ENCODE data around the gene CTNNBL1. TPM values are rescaled to one million over a fixed set of nuclear protein-coding genes. Genes with fewer than 3 reads are reported as not detected.
"Not testable (repeated sequence)": the region's sequence is repeated elsewhere in the genome, so short reads cannot be mapped to it uniquely, and the experiment has no call there.

CTNNBL1 gene
- total RNA-seq, 4 donors from 2014 or later: 11.5 to 57.2 (median 35.2) TPM

DNA sequence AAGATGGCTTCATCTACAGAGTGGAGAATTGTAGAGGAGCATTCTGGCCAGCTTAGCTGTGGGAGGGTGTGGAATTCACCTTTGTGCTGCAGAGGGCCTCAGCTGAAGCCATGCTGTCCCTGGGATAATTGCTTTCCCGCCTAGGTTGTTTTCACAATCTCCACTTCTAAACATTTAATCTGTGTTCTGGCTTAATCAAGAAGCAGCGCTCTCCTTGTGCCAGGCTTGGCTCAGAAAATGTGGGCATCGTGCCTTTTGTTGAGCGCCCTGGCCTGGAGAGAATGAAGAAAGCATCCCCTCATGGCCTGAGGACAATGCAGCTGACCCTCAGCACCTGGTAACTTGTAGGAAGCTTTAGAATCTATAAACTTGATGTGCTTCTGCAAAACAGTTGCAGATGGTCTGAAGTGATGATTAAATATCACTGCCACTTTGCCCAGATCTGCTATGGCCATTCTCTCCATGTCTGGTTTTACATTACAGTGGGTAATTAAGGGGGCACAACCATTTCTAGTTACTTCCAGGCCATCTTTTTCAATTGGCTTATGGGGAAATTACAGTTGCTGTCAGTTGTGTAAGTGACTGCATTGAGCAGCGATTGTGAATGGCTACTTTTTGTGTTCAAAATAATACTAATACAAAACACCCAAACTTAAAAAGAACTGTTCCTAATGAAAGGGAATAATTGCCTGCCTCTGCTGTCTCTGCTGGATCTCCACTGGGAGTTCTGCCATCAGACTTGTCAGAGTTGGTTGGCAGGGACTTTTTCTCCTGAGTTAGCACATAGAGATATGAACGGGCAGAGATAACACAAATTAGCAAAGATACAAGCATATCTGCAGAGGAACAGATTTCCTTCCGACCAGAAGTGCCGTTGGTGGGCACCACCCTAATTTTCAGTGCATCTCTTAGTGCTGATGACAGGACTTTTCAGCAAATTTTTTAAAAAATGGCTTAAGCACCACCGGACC lies 18.4 kb downstream of the CTNNBL1 start:
- TF ChIP-seq, protein P1, sequence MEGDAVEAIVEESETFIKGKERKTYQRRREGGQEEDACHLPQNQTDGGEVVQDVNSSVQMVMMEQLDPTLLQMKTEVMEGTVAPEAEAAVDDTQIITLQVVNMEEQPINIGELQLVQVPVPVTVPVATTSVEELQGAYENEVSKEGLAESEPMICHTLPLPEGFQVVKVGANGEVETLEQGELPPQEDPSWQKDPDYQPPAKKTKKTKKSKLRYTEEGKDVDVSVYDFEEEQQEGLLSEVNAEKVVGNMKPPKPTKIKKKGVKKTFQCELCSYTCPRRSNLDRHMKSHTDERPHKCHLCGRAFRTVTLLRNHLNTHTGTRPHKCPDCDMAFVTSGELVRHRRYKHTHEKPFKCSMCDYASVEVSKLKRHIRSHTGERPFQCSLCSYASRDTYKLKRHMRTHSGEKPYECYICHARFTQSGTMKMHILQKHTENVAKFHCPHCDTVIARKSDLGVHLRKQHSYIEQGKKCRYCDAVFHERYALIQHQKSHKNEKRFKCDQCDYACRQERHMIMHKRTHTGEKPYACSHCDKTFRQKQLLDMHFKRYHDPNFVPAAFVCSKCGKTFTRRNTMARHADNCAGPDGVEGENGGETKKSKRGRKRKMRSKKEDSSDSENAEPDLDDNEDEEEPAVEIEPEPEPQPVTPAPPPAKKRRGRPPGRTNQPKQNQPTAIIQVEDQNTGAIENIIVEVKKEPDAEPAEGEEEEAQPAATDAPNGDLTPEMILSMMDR (IDR thresholded peaks at IDR 0.05): no peak
- no peaks in the 10 kb centered on the region for H3K4me1 ChIP-seq
- H3K36me3 ChIP-seq: no peaks in the 10 kb centered on the region
- no peak overlapping the region for H3K4me3 ChIP-seq
- no peak overlapping the region for H3K27ac ChIP-seq
- H3K9me3 ChIP-seq: no peaks in the 10 kb centered on the region
- intact Hi-C loops (cut with DNase I; ENCODE audit: low total_unique reads): no loop called here
- DNase-seq: no peak
- no peaks in the 10 kb centered on the region for H3K27me3 ChIP-seq

DNA sequence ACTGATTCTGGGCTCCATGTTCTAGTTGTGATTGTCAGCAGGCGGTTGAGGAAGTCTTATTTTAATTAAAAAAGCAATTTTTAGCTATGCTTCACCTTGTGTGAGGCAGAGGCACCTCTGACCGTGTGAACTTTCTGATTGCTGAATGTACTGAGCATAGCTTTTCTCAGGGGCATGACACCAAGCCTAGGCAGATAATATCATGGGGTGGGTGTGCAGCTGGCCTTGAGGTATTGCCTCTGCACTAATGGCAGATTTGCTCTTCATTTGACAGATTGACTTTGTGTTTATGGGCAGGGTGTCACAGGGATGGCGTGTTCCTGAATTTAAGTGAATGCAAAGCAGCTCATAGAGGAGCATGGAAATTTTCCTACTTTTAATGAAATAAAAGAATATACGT lies 19.6 kb downstream of the CTNNBL1 start:
- TF ChIP-seq POLR2A (IDR thresholded peaks at IDR 0.05): no peak
- TF ChIP-seq, protein P1 (IDR thresholded peaks at IDR 0.05): no peak
- no peaks in the 10 kb centered on the region for H3K9me3 ChIP-seq
- intact Hi-C loops (cut with DNase I; ENCODE audit: low total_unique reads): no loop called here
- H3K36me3 ChIP-seq: no peaks in the 10 kb centered on the region
- no peaks in the 10 kb centered on the region for H3K27me3 ChIP-seq
- H3K27ac ChIP-seq: no peak overlapping the region
- DNase-seq: no peak
- no peaks in the 10 kb centered on the region for H3K4me1 ChIP-seq
- no peak overlapping the region for H3K4me3 ChIP-seq

DNA sequence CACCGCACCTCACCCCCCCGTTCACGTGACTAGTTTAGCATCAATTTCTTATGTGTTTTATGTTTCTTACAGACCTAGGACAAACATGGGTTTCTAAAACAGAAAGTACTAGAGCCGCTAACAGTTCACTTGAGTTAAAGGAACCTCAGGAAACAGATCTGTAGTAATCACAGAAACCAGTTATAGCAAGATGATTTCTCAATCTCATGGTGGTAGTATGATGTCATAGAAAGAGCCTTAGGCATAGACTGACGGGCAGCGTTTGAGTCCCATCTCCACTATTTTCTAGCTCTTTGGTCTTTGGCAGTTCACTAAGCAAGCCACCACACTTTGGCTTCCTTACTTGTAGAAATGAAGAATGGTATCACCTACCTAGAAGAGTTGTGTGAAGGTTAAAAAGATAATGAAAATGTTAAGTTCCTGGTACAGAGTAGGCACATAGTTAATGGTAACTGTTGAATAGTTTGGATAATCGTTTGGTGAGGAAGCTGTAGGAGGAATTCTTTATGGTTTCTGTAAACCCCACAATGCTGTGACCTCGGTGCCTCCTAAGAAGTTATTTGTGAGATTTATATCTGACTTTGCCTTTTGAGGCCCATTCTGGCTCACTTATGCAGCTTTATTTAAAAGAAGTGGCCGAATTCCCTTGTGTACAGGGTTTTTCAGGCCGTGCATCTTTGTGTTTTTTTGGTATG lies 21.3 kb downstream of the CTNNBL1 start:
- no peak overlapping the region for H3K27ac ChIP-seq
- no peaks in the 10 kb centered on the region for H3K4me1 ChIP-seq
- H3K9me3 ChIP-seq: no peaks in the 10 kb centered on the region
- H3K4me3 ChIP-seq: no peak overlapping the region
- no peak for DNase-seq
- intact Hi-C loops (cut with DNase I; ENCODE audit: low total_unique reads): no loop called here
- no peaks in the 10 kb centered on the region for H3K36me3 ChIP-seq
- no peak for TF ChIP-seq POLR2A (IDR thresholded peaks at IDR 0.05)
- TF ChIP-seq, protein P1 (IDR thresholded peaks at IDR 0.05): no peak
- H3K27me3 ChIP-seq: no peaks in the 10 kb centered on the region

DNA sequence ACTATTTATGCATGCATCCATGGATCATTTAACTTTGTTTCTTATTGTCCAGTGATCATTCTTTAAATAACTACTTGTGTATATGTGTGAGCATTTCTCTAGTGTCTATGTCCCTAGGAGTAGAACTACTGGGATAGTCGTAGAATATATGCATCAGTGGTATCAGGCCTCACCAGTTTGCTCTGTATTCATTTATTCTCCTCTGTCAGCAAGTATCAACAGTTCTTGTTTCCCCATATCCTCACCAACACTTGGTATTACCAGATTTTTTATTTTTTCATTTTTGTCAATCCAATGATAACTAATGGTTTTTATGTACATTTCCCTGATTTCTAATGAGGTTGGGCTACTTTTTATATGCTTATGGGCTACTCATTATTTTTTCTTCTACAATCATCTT lies 27.9 kb downstream of the CTNNBL1 start:
- TF ChIP-seq, protein P1 (IDR thresholded peaks at IDR 0.05): no peak
- TF ChIP-seq POLR2A (IDR thresholded peaks at IDR 0.05): no peak
- H3K27me3 ChIP-seq: no peaks in the 10 kb centered on the region
- H3K4me3 ChIP-seq: no peak overlapping the region
- intact Hi-C loops (cut with DNase I; ENCODE audit: low total_unique reads): no loop called here
- no peak overlapping the region for H3K27ac ChIP-seq
- H3K36me3 ChIP-seq: no peaks in the 10 kb centered on the region
- H3K4me1 ChIP-seq: no peaks in the 10 kb centered on the region
- H3K9me3 ChIP-seq: no peaks in the 10 kb centered on the region
- no peak for DNase-seq

DNA sequence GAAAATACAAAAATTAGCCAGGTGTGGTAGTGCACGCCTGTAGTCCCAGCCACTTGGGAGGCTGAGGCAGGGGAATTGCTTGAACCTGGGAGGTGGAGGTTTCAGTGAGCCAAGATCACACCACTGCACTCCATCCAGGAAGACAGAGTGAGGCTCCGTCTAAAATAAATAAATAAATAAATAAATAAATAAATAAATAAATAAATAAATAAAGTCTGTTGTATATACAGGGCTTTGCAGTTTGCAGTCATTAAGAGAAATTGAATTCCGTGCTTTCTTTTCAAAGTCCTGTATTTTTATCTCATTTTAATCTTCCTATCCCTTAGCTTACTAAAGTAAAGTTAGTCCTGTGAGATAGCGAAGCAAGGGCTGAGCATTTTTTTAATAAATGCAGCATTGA lies 28.5 kb downstream of the CTNNBL1 start:
- H3K9me3 ChIP-seq; H3K27ac ChIP-seq; intact Hi-C loops (cut with DNase I; ENCODE audit: low total_unique reads); H3K36me3 ChIP-seq; DNase-seq; H3K4me3 ChIP-seq; H3K27me3 ChIP-seq; H3K4me1 ChIP-seq: not testable (repeated sequence)

Measured in uterus (tissue), 4 donors.